WTC11 (cell line): ENCODE data around the gene CRTC3.

Experiments used
- ETV6 ChIP-seq: sonication (generic); formaldehyde crosslinking; IDR thresholded peaks from 2 replicates; pipeline ENCODE4 v1.8.1; 2022; ENCODE audit warnings: mild to moderate bottlenecking, missing genetic modification reagents
- MYBL2 ChIP-seq: sonication (generic); formaldehyde crosslinking; IDR thresholded peaks from 2 replicates; pipeline ENCODE4 v1.8.1; 2023; ENCODE audit warnings: mild to moderate bottlenecking, moderate library complexity, missing genetic modification reagents
- NR1H2 ChIP-seq: sonication (generic); formaldehyde crosslinking; IDR thresholded peaks from 2 replicates; pipeline ENCODE4 v1.9.0; 2021; ENCODE audit warnings: mild to moderate bottlenecking, moderate library complexity, missing genetic modification reagents
- SP1 ChIP-seq: sonication (generic); formaldehyde crosslinking; conservative IDR thresholded peaks from 2 replicates; pipeline ENCODE4 v1.8.1; 2022; ENCODE audit warnings: missing genetic modification reagents
- TCF7 ChIP-seq: sonication (generic); formaldehyde crosslinking; IDR thresholded peaks from 2 replicates; pipeline ENCODE4 v1.8.0; 2022; ENCODE audit warnings: mild to moderate bottlenecking, low read depth, missing genetic modification reagents, moderate library complexity
- TF ChIP-seq, protein P1 (sequence below): fragments of 200-600 bp; IDR thresholded peaks from 2 replicates; pipeline ENCODE4 v1.8.0; 2022; ENCODE audit warnings: antibody characterized with exemption
- TF ChIP-seq, protein P2 (sequence below): sonication (generic); formaldehyde crosslinking; conservative IDR thresholded peaks from 2 replicates; pipeline ENCODE4 v1.8.1; 2022; ENCODE audit warnings: mild to moderate bottlenecking, missing genetic modification reagents
- TF ChIP-seq, protein P3 (sequence below): sonication (generic); formaldehyde crosslinking; IDR thresholded peaks from 2 replicates; pipeline ENCODE4 v1.8.1; 2023; ENCODE audit warnings: mild to moderate bottlenecking, missing genetic modification reagents, borderline replicate concordance
- TF ChIP-seq, protein P4 (sequence below): sonication (generic); formaldehyde crosslinking; IDR thresholded peaks from 2 replicates; pipeline ENCODE4 v1.8.1; 2022; ENCODE audit warnings: low read depth, missing genetic modification reagents, borderline replicate concordance

DNA sequence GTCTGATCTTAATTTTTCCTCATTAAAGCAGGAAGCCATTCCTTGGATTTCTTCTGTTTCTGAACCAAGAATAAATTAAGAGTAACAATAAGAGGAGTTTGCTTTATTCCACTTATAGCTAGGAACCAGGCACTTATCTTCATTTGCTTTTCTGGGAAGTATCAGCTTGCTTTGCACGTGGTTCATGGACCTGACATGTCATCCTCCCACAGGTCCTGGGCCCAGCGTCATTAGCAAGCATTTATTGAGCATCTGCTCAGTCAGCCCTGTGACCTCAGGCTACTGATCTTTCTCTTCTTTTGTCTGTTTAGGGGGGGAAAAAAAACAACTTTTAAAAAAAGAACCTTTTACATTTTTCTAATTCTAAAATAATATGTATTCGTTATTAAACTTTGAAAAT, 34.7 kb upstream of the CRTC3 start:
- TF ChIP-seq, protein P1, sequence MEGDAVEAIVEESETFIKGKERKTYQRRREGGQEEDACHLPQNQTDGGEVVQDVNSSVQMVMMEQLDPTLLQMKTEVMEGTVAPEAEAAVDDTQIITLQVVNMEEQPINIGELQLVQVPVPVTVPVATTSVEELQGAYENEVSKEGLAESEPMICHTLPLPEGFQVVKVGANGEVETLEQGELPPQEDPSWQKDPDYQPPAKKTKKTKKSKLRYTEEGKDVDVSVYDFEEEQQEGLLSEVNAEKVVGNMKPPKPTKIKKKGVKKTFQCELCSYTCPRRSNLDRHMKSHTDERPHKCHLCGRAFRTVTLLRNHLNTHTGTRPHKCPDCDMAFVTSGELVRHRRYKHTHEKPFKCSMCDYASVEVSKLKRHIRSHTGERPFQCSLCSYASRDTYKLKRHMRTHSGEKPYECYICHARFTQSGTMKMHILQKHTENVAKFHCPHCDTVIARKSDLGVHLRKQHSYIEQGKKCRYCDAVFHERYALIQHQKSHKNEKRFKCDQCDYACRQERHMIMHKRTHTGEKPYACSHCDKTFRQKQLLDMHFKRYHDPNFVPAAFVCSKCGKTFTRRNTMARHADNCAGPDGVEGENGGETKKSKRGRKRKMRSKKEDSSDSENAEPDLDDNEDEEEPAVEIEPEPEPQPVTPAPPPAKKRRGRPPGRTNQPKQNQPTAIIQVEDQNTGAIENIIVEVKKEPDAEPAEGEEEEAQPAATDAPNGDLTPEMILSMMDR, result no peak
- no peak for TF ChIP-seq SP1
- TF ChIP-seq, protein P2, sequence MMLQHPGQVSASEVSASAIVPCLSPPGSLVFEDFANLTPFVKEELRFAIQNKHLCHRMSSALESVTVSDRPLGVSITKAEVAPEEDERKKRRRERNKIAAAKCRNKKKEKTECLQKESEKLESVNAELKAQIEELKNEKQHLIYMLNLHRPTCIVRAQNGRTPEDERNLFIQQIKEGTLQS, result no peak
- TF ChIP-seq MYBL2 (CRISPR knock-in tag), result no peak
- TF ChIP-seq, protein P3, sequence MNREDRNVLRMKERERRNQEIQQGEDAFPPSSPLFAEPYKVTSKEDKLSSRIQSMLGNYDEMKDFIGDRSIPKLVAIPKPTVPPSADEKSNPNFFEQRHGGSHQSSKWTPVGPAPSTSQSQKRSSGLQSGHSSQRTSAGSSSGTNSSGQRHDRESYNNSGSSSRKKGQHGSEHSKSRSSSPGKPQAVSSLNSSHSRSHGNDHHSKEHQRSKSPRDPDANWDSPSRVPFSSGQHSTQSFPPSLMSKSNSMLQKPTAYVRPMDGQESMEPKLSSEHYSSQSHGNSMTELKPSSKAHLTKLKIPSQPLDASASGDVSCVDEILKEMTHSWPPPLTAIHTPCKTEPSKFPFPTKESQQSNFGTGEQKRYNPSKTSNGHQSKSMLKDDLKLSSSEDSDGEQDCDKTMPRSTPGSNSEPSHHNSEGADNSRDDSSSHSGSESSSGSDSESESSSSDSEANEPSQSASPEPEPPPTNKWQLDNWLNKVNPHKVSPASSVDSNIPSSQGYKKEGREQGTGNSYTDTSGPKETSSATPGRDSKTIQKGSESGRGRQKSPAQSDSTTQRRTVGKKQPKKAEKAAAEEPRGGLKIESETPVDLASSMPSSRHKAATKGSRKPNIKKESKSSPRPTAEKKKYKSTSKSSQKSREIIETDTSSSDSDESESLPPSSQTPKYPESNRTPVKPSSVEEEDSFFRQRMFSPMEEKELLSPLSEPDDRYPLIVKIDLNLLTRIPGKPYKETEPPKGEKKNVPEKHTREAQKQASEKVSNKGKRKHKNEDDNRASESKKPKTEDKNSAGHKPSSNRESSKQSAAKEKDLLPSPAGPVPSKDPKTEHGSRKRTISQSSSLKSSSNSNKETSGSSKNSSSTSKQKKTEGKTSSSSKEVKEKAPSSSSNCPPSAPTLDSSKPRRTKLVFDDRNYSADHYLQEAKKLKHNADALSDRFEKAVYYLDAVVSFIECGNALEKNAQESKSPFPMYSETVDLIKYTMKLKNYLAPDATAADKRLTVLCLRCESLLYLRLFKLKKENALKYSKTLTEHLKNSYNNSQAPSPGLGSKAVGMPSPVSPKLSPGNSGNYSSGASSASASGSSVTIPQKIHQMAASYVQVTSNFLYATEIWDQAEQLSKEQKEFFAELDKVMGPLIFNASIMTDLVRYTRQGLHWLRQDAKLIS (CRISPR knock-in tag), result no peak
- TF ChIP-seq ETV6 (CRISPR knock-in tag), result no peak
- TF ChIP-seq TCF7, result no peak
- TF ChIP-seq, protein P4, sequence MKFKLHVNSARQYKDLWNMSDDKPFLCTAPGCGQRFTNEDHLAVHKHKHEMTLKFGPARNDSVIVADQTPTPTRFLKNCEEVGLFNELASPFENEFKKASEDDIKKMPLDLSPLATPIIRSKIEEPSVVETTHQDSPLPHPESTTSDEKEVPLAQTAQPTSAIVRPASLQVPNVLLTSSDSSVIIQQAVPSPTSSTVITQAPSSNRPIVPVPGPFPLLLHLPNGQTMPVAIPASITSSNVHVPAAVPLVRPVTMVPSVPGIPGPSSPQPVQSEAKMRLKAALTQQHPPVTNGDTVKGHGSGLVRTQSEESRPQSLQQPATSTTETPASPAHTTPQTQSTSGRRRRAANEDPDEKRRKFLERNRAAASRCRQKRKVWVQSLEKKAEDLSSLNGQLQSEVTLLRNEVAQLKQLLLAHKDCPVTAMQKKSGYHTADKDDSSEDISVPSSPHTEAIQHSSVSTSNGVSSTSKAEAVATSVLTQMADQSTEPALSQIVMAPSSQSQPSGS, result no peak
- TF ChIP-seq NR1H2 (CRISPR knock-in tag), result no peak
